ENCODE results near the gene FYCO1.

The FYCO1 gene

GRCh38 chr3:45880725-45881077 is 114.9 kb downstream of the FYCO1 start:
- no peak for DNase-seq

- DNase-seq, result no peak
These were observed 117.5 kb downstream of the FYCO1 start for GRCh38 chr3:45878124-45878523.

GRCh38 chr3:45874677-45875346 is 120.8 kb downstream of the FYCO1 start:
- no peak for DNase-seq

GRCh38 chr3:45873638-45874037 is 122.0 kb downstream of the FYCO1 start:
- no peak for DNase-seq

- DNase-seq, result no peak
These were observed 122.6 kb downstream of the FYCO1 start for GRCh38 chr3:45873036-45873435.

GRCh38 chr3:45872569-45872968 is 123.1 kb downstream of the FYCO1 start:
- DNase-seq, result no peak

GRCh38 chr3:45871780-45872179 is 123.8 kb downstream of the FYCO1 start:
- DNase-seq, result no peak

- no peak for DNase-seq
These were observed 125.5 kb downstream of the FYCO1 start for GRCh38 chr3:45870099-45870498.

- DNase-seq, result no peak
These were observed 126.0 kb downstream of the FYCO1 start for GRCh38 chr3:45869638-45870037.

- no peak for DNase-seq
These were observed 127.0 kb downstream of the FYCO1 start for GRCh38 chr3:45868650-45869049.

GRCh38 chr3:45868213-45868612 is 127.4 kb downstream of the FYCO1 start:
- DNase-seq, result no peak

Measured in right hindlimb (tissue), 1 donor.